Adrenal gland (tissue), 12 donors: ENCODE data around the gene IL1F10. TPM values are rescaled to one million over a fixed set of nuclear protein-coding genes. Genes with fewer than 3 reads are reported as not detected.

Source experiments
- DNase-seq, 7 donors: peaks; one replicate each; pipeline ENCODE4 v3.0.0-alpha.2; 2019 to 2020
- H3K27ac ChIP-seq, 5 donors: fragments of 200-600 bp; sonication (generic) in 4 of 5; 1 replicate in 3 of 5; 2 replicates in 2 of 5; pipeline versions ENCODE4 v1.5.1 to v1.8.0; 2016 to 2020; ENCODE audit warnings: mild to moderate bottlenecking in 1 of 5
- H3K27me3 ChIP-seq: fragments of 200-600 bp; 2 replicates; pipeline ENCODE4 v1.8.0; 2021
- H3K36me3 ChIP-seq, 2 donors: fragments of 200-600 bp; replicated peaks in 1 of 2; 1 replicate in 1 of 2; 2 replicates in 1 of 2; pipeline versions ENCODE4 v1.5.1 to v1.8.0; 2018 to 2022
- H3K4me1 ChIP-seq, 2 donors: fragments of 200-600 bp; replicated peaks in 1 of 2; 1 replicate in 1 of 2; 2 replicates in 1 of 2; pipeline versions ENCODE4 v1.5.1 to v1.8.0; 2018 to 2021
- H3K4me3 ChIP-seq, 4 donors: fragments of 200-600 bp; sonication (generic) in 3 of 4; one replicate each; pipeline ENCODE4 v1.5.1; 2016 to 2018
- H3K9me3 ChIP-seq, 3 donors: fragments of 200-600 bp; sonication (generic) in 1 of 3; replicated peaks in 1 of 3; 1 replicate in 2 of 3; 2 replicates in 1 of 3; pipeline versions ENCODE4 v1.5.1 to v1.8.0; 2016 to 2021
- CTCF ChIP-seq, 6 experiments: fragments of 450-650 bp in 4 of 6; fragments of 200-600 bp in 2 of 6; sonication (generic) in 1 of 6; IDR thresholded peaks; 1 replicate in 5 of 6; 2 replicates in 1 of 6; pipeline versions ENCODE4 v1.5.1 to v1.8.0; 2016 to 2021; ENCODE audit warnings: antibody characterized with exemption in 6 of 6, mild to moderate bottlenecking in 2 of 6, moderate library complexity in 1 of 6
- POLR2A ChIP-seq, 2 donors: fragments of 450-650 bp; IDR thresholded peaks; one replicate each; pipeline ENCODE4 v1.6.1; 2017; ENCODE audit warnings: antibody characterized with exemption in 2 of 2, mild to moderate bottlenecking in 2 of 2, moderate library complexity in 1 of 2
- WGBS, 4 donors: extraction: QIAGEN DNeasy Blood & Tissue Kit in 2 of 4; methylation state at CpG; one replicate each; pipeline versions ENCODE4 v1.1.5 to v1.1.7; 2013 to 2017; 5-methylcytosine and 5-hydroxymethylcytosine counted together
- intact Hi-C, 2 donors: fragments of 100-400 bp; cut with DNase I; formaldehyde crosslinking; loops; one replicate each; pipeline versions ENCODE4 v1.14.1 to v1.15.0; 2022 to 2023
- polyA plus RNA-seq, 3 donors: library from polyadenylated mRNA; stranded (reverse); fragments of 200-250 nt in 2 of 3; fragments of 350-450 nt in 1 of 3; fragmentation: Illumina TruSeq in 1 of 3; extraction: RNeasy Lipid Tissue Mini Kit (QIAGEN cat#74804) in 1 of 3; gene quantifications; one replicate each; pipeline ENCODE4 v1.2.3, GENCODE V29; 2013 to 2014
- total RNA-seq, 9 donors: library from RNA; depleted of rRNA in 4 of 9; stranded (reverse); fragments of >200 nt in 4 of 9; fragments of 120-200 nt in 1 of 9; fragmentation: NEBNext Ultra II Directional in 1 of 9; extraction: Animal tissue kit (Norgen Biotek cat#: 25700) in 1 of 9; gene quantifications; one replicate each; pipeline versions ENCODE4 v1.1.0 to v1.2.4, GENCODE V29; 2013 to 2023
- donor health status: healthy with polysubstance abuse.
- donor health status: Bipolar disorder and iron deficiency.
- donor health status: DM: yes; HTN: yes; CAD: no.
- donor health status: DM: no; HTN: no; CAD: no.
- donor health status: DM: no; HTN: no; CAD: no.
- donor health status: DM: yes; HTN: yes; CAD: no.

Gene IL1F10
- total and polyA plus RNA-seq, 12 donors: not detected

GRCh38 chr2:113081488-113082210 lies 13.9 kb downstream of the IL1F10 start:
- Histone ChIP-seq H3K4me1 (no peaks in the 10 kb centered on the region), H3K9me3 (no peaks in the 10 kb centered on the region), H3K4me3 (no peak overlapping the region), H3K27me3 (no peaks in the 10 kb centered on the region), H3K36me3 (no peaks in the 10 kb centered on the region), H3K27ac (no peak overlapping the region)
- no peak for DNase-seq
- intact Hi-C loops: loop anchor here (2.0 to 10.0 kb wide), 5 partner anchors 46 to 293 kb away; partner anchors contain the start of gene IL1RN (in 1 of the 2)
- TF ChIP-seq CTCF (IDR thresholded peaks at IDR 0.05) (no peak), POLR2A (IDR thresholded peaks at IDR 0.05) (no peak)
- WGBS, 4 donors: 60 to 73% (median 64%) methylated on average over 2 of the region's 2 CpGs

GRCh38 chr2:113083296-113083695 lies 15.5 kb downstream of the IL1F10 start:
- no peak overlapping the region for H3K4me3 ChIP-seq
- WGBS, 4 donors: 54 to 67% (median 58%) methylated on average over 8 of the region's 8 CpGs

GRCh38 chr2:113084249-113085000 lies 16.7 kb downstream of the IL1F10 start:
- H3K4me3 ChIP-seq: no peak overlapping the region
- TF ChIP-seq POLR2A (IDR thresholded peaks at IDR 0.05): no peak
- TF ChIP-seq CTCF (IDR thresholded peaks at IDR 0.05): peak; percentile 32 to 62 (median 52)
- no peaks in the 10 kb centered on the region for H3K27me3 ChIP-seq
- DNase-seq: peak in 1 of 7 donors; percentile 16
- H3K36me3 ChIP-seq: no peaks in the 10 kb centered on the region
- H3K4me1 ChIP-seq: no peaks in the 10 kb centered on the region
- intact Hi-C loops: loop anchor here (5.0 to 10.0 kb wide), 4 partner anchors 43 to 290 kb away; partner anchors contain the start of gene IL1RN (in 1 of the 2)
- WGBS, 4 donors: 32 to 50% (median 40%) methylated on average over 5 of the region's 5 CpGs
- no peak overlapping the region for H3K27ac ChIP-seq
- H3K9me3 ChIP-seq: no peaks in the 10 kb centered on the region

More at GRCh38 chr2:113083296-113083695, 15.5 kb downstream of the IL1F10 start:
- intact Hi-C loops: loop anchor here (5.0 to 10.0 kb wide), 4 partner anchors 44 to 292 kb away; partner anchors contain the start of gene IL1RN (in 1 of the 2)
- no peak for TF ChIP-seq CTCF (IDR thresholded peaks at IDR 0.05)
- no peak for TF ChIP-seq POLR2A (IDR thresholded peaks at IDR 0.05)
- H3K9me3 ChIP-seq: no peaks in the 10 kb centered on the region
- H3K27ac ChIP-seq: no peak overlapping the region
- H3K4me1 ChIP-seq: no peaks in the 10 kb centered on the region
- no peaks in the 10 kb centered on the region for H3K27me3 ChIP-seq
- peak in 2 of 7 donors; percentile 10 to 27 for DNase-seq
- H3K36me3 ChIP-seq: no peaks in the 10 kb centered on the region

- Histone ChIP-seq H3K4me3 (no peak overlapping the region), H3K9me3 (no peaks in the 10 kb centered on the region), H3K27me3 (no peaks in the 10 kb centered on the region), H3K36me3 (no peaks in the 10 kb centered on the region), H3K27ac (no peak overlapping the region), H3K4me1 (no peaks in the 10 kb centered on the region)
- no peak for DNase-seq
- WGBS, 4 donors: 74 to 81% (median 77%) methylated on average over 2 of the region's 2 CpGs
- no peak for TF ChIP-seq CTCF (IDR thresholded peaks at IDR 0.05)
- TF ChIP-seq POLR2A (IDR thresholded peaks at IDR 0.05): no peak
- intact Hi-C loops: loop anchor here in 1 of 2 donors (10.0 kb wide), 1 partner anchor 289 kb away; no protein-coding TSS in a partner anchor
Measured at GRCh38 chr2:113085542-113085941, 17.8 kb downstream of the IL1F10 start.
